ENCODE results near the gene ABCA8.
"Not testable (repeated sequence)": the region's sequence is repeated elsewhere in the genome, so short reads cannot be mapped to it uniquely, and the experiment has no call there.

The ABCA8 gene, protein sequence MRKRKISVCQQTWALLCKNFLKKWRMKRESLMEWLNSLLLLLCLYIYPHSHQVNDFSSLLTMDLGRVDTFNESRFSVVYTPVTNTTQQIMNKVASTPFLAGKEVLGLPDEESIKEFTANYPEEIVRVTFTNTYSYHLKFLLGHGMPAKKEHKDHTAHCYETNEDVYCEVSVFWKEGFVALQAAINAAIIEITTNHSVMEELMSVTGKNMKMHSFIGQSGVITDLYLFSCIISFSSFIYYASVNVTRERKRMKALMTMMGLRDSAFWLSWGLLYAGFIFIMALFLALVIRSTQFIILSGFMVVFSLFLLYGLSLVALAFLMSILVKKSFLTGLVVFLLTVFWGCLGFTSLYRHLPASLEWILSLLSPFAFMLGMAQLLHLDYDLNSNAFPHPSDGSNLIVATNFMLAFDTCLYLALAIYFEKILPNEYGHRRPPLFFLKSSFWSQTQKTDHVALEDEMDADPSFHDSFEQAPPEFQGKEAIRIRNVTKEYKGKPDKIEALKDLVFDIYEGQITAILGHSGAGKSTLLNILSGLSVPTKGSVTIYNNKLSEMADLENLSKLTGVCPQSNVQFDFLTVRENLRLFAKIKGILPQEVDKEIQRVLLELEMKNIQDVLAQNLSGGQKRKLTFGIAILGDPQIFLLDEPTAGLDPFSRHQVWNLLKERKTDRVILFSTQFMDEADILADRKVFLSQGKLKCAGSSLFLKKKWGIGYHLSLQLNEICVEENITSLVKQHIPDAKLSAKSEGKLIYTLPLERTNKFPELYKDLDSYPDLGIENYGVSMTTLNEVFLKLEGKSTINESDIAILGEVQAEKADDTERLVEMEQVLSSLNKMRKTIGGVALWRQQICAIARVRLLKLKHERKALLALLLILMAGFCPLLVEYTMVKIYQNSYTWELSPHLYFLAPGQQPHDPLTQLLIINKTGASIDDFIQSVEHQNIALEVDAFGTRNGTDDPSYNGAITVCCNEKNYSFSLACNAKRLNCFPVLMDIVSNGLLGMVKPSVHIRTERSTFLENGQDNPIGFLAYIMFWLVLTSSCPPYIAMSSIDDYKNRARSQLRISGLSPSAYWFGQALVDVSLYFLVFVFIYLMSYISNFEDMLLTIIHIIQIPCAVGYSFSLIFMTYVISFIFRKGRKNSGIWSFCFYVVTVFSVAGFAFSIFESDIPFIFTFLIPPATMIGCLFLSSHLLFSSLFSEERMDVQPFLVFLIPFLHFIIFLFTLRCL (N-terminal part only)

DNA sequence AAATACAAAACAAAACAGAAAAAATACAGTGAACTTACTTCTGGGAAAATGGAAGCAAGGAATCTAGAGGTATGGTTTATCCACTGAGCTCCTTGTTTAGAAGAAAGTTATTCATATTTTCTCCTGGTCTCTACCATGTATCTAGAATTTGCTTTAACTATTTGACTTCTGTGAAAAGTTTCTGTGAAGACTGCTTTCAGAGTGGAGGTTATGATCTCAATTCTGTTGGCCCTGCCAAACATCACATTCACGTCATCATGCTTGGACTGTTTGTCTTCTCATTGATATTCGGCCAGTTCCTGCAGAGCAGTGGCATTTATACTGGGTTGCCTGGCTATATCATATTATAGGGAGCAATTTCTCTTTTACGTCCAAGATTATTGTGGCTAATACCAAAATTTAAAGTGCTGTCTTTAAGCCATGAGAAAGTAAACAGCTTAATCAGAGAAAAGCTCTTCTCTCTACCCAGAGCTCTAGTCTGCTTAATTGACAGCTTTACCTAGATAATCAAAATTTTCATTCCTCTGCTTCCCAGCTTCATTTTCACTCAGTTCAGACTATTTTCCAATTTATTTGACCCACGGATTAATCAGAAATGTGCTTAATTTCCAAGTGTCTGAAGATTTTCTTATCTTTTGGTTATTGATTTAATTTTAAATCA is at the start of gene ABCA8:
ABCA8 (minus strand) TSS at position 212 of the 661 bp plus-strand sequence. CDS start 13,358 bp downstream, outside the sequence.
- no peak for DNase-seq (ENCODE audit: low spot score)

DNA sequence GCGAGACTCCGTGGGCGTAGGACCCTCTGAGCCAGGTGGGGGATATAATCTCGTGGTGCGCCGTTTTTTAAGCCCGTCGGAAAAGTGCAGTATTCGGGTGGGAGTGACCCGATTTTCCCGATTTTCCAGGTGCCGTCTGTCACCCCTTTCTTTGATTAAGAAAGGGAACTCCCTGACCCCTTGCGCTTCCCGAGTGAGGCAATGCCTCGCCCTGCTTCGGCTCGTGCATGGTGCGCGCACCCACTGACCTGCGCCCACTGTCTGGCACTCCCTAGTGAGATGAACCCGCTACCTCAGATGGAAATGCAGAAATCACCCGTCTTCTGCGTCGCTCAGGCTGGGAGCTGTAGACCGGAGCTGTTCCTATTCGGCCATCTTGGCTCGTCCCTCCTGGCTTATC is 49.6 kb upstream of the ABCA8 start:
- DNase-seq (ENCODE audit: low spot score) = not testable (repeated sequence)

DNA sequence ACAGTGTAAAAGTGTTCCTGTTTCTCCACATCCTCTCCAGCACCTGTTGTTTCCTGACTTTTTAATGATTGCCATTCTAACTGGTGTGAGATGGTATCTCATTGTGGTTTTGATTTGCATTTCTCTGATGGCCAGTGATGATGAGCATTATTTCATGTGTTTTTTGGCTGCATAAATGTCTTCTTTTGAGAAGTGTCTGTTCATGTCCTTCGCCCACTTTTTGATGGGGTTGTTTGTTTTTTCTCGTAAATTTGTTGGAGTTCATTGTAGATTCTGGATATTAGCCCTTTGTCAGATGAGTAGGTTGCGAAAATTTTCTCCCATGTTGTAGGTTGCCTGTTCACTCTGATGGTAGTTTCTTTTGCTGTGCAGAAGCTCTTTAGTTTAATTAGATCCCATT is 44.6 kb upstream of the ABCA8 start:
- DNase-seq (ENCODE audit: low spot score) = not testable (repeated sequence)

DNA sequence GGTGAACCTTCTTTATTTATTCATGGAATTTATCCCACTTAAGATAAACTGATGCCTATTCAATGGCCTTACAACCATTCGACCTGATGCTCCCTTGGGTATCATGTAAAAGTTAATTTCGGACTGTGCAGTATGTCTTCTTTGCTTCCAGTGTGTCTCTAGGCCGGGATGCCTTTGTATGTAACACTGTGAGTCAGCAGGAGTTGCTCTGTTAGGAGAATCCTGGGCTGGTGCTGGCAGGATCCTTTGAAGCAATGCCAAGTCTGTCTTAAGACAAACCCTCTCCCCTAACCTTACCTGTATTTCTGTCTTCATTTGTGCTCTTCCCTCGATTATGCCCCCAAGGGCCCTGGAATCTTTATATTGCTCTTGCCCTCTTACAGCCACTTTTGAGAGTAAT is 37.9 kb upstream of the ABCA8 start:
- peak; percentile 4 for DNase-seq (ENCODE audit: low spot score)

DNA sequence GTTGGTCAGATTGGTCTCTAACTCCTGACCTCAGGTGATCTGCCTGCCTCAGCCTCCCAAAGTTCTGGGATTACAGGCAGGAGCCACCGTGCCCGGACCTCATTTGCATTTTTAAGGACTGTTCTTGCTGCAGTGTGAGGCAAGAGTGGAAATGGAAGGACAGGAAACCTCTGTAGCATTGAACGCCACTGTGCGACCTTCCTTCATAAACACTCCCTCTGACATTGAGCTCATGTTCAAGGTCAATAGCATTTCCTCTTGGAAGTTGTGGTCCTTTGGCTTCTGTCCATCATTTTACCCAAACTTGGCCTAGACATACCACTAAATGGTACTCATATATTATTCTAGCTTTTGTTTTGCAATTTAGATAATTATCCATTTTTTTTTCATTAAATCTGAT is 32.8 kb upstream of the ABCA8 start:
- no peak for DNase-seq (ENCODE audit: low spot score)

DNA sequence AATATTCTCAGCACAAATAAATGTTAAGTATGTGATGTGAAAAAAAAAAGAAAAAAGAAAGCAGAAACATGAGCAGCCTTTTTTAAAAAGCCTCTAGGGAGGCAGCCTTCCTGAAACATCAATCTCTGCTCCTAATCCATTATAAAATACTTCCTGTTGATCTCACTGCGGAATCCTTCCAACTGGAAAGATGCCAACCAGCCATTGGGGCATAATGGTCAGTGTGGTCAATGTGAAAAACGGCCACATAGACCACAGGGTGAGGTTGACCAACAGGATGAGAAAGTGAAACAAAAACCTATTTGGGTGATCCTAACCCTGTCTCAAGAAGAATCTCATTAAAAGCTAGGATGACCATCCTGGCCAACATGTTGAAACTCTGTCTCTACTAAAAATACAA is 26.1 kb upstream of the ABCA8 start:
- DNase-seq (ENCODE audit: low spot score) = peak; percentile 19

DNA sequence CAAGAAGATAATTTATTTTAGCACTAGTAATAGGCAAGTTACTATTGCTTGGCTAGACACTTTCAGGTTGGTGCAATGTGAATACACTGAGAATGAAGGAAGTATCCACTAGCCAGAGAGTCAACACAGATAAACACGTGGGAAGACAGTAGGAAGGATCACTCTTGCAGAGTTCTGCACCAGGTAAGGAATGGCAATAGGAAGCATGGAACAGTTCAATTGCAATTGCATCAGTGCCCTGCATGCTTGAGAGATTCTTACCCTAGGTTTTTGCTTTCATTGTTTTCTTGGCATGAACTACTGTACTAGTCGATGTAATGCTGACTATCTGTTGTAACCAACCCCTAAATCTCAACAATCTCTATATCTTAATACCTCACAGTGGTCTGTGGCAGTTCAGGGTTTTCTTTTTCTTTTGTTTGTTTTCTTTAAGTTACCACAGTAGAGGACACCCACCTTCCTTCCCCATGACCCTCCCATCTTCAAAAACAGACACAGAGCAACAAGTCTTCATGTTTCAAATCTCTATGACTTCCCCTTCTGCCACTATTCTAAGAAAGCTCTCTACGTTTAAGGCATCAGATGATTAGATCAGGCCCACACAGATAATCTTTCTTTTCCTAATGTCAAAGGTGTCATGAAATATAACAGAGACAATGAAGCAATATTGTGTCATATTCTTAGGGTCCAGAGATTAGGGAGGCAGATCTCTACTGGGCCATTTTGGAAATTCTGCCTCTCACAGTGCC is 18.1 kb upstream of the ABCA8 start:
- no peak for DNase-seq (ENCODE audit: low spot score)

DNA sequence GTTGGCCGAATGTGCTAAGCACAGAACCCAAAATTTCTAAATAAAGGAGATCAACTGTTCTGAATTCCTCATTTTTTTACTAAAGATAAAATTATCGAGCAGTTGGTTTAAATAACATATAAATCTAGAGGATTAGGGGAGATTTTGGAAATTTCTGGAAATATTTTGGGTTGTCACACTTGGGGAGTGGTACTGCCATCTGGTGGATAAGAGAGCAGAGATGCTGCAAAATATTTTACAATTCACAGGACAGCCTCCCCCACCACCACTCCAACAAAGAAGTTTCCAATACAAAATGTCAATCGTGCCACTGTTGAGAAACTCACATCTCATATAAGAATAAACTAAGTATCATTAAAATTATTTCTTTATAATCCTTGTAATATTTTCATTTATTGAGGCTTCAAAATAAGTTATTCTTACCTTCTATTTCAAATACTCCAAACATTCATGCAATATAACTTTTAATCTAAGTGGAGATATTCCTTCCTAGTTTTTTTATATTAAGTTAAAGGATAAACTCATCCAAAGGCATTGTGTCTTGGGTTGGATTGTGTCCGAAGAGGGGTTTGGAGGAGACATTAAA is 17.0 kb upstream of the ABCA8 start:
- DNase-seq (ENCODE audit: low spot score) = peak; percentile 21

DNA sequence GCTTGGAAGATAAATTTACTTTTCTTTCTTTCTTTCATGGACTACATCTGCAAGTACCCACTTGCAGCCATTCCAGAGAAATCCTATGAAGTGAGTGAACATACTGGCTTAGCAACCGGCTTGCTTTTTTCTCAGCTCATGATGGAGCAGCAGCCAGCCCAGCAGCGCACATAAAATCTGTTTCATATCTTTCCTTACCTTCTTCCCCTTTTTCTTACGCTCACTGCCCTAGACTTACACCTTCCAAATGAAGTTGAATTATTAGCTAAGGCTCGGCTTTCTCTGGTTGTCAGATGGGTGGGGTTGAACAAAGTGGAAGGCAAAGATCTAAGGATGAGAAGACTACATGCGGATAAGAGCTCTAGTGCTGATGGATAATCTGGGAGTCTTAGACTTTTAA is 13.9 kb upstream of the ABCA8 start:
- DNase-seq (ENCODE audit: low spot score) = no peak

DNA sequence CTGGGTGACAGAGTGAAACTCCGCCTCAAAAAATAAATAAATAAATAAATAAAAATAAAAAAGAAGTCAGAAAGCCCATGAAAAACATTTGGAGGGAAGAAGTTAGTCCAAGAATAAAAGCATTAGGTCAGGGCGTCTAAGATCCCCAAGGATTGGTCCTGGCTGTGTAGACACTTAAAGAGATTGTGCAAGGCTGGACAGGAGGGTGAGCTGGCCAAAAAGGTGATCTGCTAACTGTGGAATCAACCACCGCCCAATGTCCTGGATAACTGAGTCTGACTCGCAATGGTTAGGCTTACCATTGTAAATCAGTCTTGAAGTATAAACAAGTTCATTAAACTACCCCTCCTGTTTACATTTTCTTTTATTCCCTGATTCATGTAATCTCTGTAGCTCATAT is 8.8 kb upstream of the ABCA8 start:
- DNase-seq (ENCODE audit: low spot score) = no peak

DNA sequence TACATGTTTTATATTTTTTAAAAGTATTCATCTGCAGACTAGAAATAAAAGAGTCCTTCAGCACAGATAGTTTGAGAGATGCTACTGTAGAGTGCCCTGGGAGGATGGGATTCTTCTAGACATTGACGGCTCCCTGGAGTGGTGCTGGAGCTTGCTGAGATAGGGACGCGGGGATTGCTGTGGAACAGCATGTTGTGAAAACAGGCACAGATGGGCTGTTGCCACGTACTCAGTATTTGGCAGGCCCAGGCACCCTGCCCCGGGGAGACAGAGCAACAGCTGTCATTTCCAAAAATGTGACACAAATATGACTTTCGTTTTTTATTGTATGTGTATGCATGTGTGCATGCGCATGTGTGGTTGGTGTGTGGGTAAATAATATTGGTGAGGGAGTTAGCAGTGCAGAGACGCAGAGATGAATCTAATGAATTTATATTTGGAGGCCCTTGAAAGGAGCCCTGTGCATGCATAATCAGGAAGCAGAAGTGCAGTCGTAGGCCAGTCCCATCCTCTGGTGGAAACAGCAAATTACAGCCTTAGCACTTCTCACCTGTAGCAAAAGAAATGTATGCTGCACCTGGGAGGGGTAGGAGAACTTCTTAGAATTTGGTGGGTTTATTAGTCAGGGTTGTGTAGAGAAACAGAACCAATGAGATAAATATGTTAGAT is 6.2 kb upstream of the ABCA8 start:
- no peak for DNase-seq (ENCODE audit: low spot score)

DNA sequence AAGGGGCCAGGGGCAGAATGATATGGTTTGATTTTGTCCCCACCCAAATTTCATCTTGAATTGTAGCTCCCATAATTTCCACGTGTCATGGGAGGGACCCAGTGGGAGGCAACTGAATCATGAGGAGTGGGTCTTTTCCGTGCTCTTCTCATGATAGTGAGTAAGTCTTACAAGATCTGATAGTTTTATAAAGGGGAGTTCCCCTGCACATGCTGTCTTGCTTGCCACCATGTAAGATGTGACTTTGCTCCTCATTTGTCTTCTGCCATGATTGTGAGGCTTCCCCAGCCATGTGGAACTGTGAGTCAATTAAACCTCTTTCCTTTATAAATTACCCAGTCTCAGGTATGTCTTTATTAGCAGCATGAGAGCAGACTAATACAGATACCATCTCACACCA is 3.9 kb upstream of the ABCA8 start:
- not testable (repeated sequence) for DNase-seq (ENCODE audit: low spot score)

DNA sequence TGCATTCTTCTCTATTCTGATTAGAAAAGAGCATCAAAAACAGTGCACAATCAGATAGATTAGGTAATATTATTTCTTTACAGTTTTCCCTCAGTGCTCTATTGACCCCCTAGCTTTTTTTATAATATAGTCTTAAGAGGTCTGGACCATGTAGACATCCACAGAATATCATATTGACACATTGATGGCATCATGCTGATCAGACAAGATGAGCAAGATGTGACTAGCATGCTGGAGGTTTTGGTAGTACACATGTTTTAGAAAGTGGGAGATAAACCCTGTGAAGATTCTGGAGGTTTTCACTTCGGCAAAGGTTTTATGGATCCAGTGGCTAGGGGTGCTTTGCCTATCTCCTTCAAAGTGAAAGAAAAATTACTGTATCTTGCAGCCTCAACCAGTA is 2.8 kb upstream of the ABCA8 start:
- no peak for DNase-seq (ENCODE audit: low spot score)

DNA sequence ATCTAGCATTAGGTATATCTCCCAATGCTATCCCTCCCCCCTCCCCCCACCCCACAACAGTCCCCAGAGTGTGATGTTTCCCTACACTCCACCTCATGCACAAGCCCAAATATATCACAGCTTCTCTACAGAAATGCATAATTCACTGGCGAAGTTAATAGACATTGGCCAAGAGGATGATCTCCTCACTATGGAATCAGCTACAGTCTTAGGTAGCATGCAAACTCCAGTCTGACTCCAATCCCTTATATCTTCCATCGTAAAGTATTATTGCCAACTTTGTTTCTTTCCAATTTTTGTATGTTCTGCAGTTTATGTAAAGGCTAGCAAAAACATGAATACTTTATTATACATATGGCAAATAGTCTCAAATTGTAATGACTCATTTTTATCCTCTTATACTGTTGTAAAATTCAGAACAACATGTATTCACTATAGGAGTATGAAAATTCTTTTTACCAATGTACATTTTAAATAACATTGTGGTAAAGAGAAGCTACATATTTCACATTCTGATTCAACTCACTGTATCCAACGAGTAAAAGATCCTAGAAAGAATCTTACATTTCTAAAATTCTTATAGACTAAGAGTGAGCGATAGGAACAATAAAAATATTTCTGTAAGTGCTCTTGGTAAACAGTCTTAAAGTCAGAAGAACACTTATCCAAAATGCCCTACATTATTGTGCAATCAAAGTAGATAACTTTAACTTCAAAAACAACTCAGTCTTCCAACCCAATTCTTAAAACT is 871 bp downstream of the ABCA8 start:
- DNase-seq (ENCODE audit: low spot score) = no peak

DNA sequence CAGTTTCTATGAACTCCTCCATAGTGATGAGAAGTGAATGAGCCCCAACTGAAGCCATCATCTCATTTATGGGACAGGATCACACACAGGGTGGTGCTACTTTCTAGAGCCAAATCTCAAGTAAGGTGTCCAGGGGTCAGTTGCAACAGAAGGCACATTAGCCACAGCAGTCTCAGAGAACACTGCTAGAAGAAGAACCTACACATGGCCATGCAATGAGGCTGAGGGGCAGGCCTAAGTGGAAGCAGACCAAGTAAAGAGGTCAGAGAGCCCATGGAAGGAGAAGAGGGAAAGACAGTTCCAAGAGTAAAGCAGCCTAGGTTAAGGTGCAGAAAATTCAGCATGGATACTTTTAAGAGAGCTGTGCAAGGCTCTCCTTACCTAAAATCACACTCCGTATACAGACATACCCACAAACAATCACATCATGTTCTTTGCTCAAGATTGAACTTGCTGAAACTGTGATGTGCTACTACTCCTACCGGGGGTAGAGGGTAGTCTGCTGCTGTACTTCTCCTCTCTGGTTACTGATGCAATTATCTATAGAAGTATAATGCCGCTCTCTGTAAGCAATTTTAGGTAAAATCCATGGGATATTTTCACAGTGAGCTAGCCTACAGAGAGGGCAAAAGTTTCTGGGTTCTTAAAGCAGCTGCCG is 1.7 kb downstream of the ABCA8 start:
- no peak for DNase-seq (ENCODE audit: low spot score)

DNA sequence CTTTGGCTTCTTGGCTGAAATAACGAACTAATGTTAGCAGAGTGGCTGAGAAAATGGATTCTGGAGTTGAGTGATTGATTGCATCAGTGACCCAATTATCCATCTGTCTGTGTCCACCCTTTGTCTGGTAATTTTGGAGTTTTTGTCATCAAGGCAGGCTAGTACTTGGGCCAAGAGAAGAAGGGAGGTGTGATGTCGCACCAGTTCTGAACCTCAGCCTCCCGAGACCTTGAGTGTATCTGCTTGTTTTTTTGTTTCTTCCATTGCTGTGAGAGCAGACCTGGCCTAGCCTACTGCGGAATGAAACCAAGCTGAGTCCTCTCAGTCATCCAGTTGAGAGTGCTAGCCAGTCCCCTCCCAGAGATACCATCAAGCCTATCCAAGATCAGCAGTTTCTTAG is 4.5 kb downstream of the ABCA8 start:
- no peak for DNase-seq (ENCODE audit: low spot score)

DNA sequence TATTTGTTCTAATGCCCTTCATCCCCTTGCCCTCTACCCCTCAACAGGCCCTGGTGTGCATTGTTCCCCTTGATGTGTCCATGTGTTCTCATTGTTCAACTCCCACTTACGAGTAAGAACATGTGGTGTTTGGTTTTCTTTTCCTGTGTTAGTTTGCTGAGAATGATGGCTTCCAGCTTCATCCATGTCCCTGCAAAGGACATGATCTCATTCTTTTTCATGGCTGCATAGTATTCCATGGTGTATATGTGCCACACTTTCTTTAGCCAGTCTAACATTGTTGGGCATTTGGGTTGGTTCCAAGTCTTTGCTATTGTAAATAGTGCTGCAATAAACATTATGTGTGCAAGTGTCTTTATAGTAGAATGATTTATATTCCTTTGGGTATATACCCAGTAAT is 7.3 kb downstream of the ABCA8 start:
- DNase-seq (ENCODE audit: low spot score) = not testable (repeated sequence)

DNA sequence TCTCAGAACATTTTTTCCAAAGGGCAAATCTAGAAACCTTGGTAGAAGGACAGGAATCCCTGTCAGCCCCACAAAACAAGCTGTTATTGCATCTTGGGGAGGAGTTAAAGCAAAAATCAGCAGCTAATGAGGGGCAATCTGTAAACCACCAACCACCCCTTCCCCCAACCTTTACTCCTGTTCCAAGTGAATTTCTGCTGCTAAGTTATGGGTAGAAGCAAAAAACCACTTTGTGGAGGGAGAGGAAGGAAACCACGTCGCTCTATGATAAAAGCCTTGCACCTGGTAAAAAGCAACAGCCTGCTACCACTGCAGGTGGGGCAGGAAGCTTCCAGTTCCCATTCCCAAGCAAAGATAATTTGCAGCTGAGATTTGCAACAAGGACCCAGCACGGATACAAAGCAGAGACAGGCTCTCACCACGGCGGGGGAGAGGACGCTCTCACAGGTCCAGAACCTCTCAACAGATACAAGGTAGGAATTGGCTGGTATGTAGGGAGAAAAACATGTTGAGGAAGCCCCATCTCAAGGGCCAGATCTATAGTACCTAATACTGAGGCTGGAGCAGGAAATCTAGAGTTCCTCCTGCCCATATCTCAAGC is 10.7 kb downstream of the ABCA8 start:
- no peak for DNase-seq (ENCODE audit: low spot score)

DNA sequence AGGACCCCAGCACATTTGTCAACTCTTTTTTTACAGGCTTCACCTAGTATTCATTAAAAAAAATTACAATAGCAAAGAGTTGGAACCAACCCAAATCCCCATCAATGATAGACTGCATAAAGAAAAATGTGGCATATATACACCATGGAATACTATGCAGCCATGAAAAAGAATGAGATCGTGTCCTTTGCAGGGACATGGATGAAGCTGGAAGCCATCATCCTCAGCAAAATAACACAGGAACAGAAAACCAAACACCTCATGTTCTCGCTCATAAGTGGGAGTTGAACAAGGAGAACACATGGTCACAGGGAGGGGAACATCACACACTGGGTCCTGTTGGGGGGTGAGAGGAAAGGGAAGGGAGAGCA is 11.4 kb downstream of the ABCA8 start:
- DNase-seq (ENCODE audit: low spot score) = not testable (repeated sequence)

Data from hepatic stellate cell (primary cell).